GM18951 (cell line): ENCODE data around the gene PRMT9.

Source experiments
- POLR2A ChIP-seq: IDR thresholded peaks from 4 replicates; pipeline ENCODE4 v1.6.1; 2011; ENCODE audit warnings: mild to moderate bottlenecking; ENCODE audit not compliant: insufficient read length, insufficient read depth; ENCODE audit errors: extremely low read depth
- in situ Hi-C: fragments of 300-500 bp; cut with MboI; formaldehyde crosslinking; loops from one replicate; pipeline ENCODE4 v1.12.0; 2022; ENCODE audit warnings: low sequenced_read_pairs, mixed read lengths, inconsistent platforms; ENCODE audit not compliant: unreplicated experiment

PRMT9 gene

DNA sequence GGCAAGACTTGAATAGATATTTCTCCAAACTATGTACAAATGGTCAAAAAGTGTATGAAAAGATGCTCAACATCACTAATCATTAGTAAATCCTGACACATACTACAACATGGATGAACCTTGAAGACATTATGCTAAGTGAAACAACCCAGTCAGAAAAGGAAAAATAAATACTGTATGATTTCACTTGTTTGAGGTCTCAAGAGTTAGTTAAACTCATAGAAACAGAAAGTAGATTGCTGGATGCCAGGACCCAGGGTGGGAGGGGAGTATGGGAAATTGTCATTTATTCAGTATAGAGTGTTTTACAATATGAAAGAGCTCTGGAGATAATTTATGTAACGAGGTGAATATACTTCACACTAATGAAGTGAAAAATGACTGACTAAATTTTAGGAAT, 32.4 kb downstream of the PRMT9 start:
- no peak for TF ChIP-seq POLR2A
- in situ Hi-C loops = no loop called here

DNA sequence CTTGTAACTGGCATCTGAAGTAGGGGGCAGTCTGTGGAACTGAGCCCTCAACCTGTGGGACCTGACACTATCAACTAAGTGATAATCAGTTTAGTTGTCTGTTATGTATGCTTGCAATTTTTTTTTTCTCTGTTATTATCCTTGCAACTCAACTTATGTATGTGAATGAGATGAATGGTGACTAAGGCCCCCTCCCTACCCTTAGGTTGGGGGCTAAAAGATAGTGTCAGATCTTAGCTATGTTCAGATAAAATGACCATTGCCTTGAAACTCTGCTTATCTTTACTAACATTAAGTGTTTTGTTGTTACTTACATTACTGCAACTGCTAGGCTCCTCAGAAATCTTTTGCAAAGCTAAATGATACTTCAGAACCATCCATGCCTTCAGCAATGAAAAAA, 35.3 kb downstream of the PRMT9 start:
- in situ Hi-C loops = no loop called here
- no peak for TF ChIP-seq POLR2A

DNA sequence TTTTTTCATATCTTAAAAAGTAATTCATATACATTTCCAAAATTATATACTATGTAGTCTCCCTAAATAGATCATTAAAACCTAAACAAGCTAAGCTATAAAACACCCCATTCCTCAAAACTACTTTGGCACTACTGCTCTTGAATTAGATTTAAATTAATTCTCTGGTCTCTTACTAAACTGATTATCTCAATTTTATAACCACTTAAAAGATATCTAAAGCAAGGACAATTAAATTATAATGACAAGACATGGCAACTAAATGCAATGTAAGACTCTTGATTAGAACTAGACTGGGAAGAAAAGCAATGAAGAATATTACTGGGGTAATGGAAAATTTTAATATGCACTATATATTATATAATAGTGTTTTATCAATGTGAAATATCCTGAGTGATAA, 38.9 kb downstream of the PRMT9 start:
- TF ChIP-seq POLR2A = no peak
- in situ Hi-C loops = no loop called here

- no peak for TF ChIP-seq POLR2A
- in situ Hi-C loops = no loop called here
Observed at GRCh38 chr4:147644471-147644870, 39.5 kb downstream of the PRMT9 start.

- in situ Hi-C loops = no loop called here
- no peak for TF ChIP-seq POLR2A
Observed at GRCh38 chr4:147643616-147644015, 40.3 kb downstream of the PRMT9 start.

GRCh38 chr4:147640331-147640730, 43.6 kb downstream of the PRMT9 start:
- in situ Hi-C loops = no loop called here
- TF ChIP-seq POLR2A = no peak

DNA sequence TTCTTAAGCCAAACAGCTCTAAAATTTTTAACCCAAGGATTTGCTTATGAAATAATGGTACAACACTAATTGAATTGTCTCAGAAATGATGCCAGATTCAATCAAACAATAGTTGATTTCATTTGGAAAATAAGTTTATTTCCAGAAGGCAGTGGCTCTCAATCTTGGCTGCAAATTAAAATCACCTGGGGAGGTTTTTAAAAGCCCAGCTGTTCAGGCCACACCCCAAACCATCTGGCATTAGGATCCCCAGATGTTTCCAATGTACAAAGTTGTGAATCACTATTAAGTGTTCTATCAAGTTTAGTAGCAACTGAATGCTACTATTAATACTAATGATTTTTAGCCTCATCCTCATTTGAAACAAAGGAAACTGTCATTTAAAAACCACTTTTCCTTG, 44.6 kb downstream of the PRMT9 start:
- in situ Hi-C loops = no loop called here
- no peak for TF ChIP-seq POLR2A

DNA sequence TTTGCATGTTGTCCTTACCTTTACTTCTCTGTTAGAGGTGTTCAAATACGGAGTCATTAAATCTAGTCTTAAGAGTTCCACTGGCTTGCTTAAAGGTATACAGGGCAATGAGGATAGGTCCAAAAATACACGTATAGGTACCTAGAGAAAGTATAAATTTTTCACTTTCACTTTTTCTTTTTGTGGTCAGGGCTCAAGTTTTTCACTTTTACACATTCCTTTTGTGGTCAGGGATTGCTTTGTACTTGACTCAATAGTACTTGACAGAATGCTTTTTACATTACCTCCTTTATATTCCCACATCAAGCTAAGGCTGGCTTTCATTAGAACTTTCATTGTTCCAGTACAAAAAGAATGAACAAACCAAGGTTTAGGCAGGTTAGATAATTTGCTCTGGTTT, 45.0 kb downstream of the PRMT9 start:
- TF ChIP-seq POLR2A = no peak
- in situ Hi-C loops = no loop called here

DNA sequence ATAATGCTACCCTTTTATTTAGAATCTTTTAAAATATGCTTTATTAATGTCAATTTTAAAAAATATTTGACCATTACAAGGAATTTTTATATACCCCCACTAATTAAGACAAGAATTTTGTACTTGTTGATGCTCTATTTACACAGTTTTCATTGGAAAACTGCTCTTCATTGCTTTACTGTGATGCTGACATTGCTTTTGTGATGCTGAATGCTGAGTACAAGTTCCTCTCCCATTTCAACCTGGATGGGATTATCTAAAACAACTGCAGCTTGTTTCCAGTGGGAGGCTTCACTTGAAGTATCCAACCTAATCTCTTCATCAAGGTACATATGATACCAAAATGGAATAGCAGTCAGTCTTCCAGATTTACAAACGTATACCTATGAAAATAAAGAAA, 45.6 kb downstream of the PRMT9 start:
- TF ChIP-seq POLR2A = no peak
- in situ Hi-C loops = no loop called here

DNA sequence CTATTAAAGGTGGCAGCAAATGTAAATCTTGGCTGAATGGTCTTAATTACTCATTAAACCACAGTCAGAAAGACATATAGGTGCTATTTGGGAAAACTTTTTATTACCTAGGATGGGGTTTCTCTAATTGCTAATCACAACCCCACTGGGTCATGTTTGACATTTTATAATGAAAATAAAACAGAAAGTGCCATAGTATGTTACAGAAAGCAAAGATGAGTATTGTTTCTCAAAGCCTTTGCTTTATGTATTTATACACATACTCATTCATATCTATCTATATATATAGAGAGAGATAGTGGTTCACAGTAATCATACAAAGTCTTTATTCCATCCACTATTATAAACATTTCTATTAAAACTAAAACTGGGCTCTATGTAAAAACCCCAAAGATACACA, 48.6 kb downstream of the PRMT9 start:
- in situ Hi-C loops = no loop called here
- no peak for TF ChIP-seq POLR2A

DNA sequence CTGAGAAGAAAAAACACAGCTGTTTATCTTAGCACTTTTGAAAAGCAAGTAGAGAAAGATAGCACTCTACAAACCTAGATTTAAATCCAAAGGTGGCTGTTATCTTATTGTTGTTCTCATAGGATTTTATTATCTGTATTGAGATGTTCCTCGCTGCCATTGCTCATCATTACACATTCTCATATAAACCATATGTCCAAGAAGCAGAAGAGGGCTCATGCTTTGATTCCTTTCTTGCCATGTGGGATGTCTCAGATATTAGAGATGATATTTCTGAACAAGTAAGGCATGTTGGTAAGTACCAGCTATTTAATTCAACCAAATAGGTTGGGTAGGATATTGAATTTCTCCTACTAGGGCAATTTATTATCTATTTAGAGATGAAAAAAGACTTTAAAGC, 50.3 kb downstream of the PRMT9 start:
- TF ChIP-seq POLR2A = no peak
- in situ Hi-C loops = no loop called here

GRCh38 chr4:147633113-147633512, 50.9 kb downstream of the PRMT9 start:
- no peak for TF ChIP-seq POLR2A
- in situ Hi-C loops = no loop called here

DNA sequence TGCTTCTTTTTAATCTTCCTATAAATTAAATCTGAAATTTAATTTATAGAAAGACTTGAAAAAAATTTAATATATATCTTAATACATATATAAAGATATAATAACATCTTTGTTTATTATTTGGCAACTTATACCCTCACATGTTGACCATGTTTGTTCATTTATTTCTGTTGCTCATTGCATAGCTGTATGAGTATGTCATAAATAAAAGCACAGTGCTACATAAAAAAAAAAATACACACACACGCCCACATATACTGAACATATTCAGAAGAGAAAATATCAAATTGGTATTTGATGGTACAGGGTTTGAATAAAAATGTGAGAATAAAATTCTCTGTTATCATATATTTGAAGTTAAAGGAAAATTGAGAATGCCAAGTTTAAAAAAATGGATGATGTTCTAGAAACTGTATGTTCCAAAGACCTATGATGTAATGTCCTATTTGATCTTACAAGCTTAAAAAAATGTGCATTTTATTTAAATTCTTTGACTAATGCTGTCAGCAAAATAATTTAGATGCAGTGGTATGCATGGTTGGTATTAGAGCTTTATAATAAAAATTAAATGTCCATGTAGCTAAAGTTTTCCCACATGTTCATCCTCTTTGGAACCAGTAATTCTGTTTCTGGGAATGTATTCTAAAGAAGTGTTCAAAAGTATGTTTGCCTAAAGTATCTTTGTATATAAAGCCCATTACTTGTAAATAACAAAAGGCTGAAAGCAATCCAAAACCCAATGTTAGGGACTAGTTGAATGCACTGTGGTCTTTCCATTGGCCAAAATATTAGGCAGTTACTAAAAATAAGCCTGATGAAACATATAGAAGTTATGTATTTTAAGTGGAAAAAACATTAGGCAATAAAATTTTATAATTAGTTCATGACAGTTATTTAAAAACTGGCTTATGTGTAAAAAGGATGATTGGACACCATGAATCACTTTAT, 53.9 kb downstream of the PRMT9 start:
- TF ChIP-seq POLR2A = no peak

GRCh38 chr4:147628415-147628814, 55.5 kb downstream of the PRMT9 start:
- in situ Hi-C loops = no loop called here
- no peak for TF ChIP-seq POLR2A

More for the DNA sequence above, 53.9 kb downstream of the PRMT9 start:
- in situ Hi-C loops = no loop called here
